GM15510 (cell line): Measurements from ENCODE around the gene LY86.

Source experiments
- POLR2A ChIP-seq: IDR thresholded peaks from 3 replicates; pipeline ENCODE4 v1.6.1; 2011; ENCODE audit warnings: borderline replicate concordance; ENCODE audit not compliant: insufficient read length; ENCODE audit errors: extremely low read depth

Gene LY86

GRCh38 chr6:6588064-6588923 is at the start of gene LY86:
Gene LY86 (plus strand): TSS chr6:6588720. CDS start chr6:6588735, 15 bp downstream.
- TF ChIP-seq POLR2A: peak; percentile 41

- TF ChIP-seq POLR2A: no peak
These were observed 49.5 kb upstream of the LY86 start for GRCh38 chr6:6539036-6539435.

DNA sequence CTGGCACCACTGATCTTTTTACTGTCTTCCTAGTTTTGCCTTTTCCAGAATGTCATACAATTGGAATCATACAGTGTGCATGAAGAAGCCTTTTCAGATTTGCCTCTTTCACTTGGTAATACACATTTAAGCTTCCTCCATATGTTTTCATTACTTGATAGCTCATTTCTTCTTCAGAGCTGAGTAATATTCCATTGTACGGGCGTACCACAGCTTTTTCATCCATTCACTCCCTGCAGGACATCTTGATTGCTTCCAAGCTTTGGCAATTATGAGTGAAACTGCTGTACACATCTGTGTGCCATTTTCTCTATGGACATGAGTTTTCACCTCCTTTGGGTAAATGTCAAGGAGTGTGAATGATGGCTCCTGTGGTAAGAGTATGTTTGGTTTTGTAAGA is 46.2 kb upstream of the LY86 start:
- no peak for TF ChIP-seq POLR2A

DNA sequence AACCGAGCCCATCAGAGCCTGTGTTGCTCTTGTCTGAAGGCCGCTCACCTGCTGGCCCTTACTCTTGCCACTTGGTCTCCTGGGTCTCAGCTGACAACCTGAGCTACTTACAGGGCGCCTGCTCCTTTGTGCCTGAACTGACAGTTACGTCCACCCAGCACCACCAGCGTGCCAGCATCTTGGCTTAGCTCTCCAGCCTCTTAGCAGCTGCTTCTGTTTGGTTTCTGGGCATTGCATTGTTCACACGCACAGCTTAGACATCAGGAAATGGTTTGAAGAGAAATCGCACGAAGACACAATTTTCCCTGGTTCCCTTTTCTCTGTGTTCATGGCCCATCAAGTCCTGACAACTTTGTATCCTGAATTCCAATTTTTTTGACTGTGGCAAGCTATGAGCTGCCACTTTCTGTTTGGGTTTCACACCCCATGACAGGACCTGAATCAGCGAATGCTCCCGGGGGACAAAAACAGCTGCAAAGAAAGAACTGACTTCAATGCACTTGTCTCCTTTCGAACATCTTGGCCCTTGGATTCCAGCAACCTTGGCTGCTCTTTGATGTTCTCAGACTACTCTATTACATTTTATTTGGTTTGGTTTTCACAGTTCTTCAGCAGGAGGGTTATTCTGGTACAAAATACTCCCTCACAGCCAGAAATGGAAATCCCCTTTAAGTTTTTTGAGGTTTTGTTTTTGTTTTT is 45.2 kb upstream of the LY86 start:
- no peak for TF ChIP-seq POLR2A

GRCh38 chr6:6545616-6546317 is 42.8 kb upstream of the LY86 start:
- no peak for TF ChIP-seq POLR2A

- TF ChIP-seq POLR2A: no peak
These were observed 42.0 kb upstream of the LY86 start for GRCh38 chr6:6546318-6547109.

- TF ChIP-seq POLR2A: no peak
These were observed 41.2 kb upstream of the LY86 start for GRCh38 chr6:6547110-6547879.

- no peak for TF ChIP-seq POLR2A
These were observed 32.3 kb upstream of the LY86 start for GRCh38 chr6:6556161-6556737.

GRCh38 chr6:6556738-6557503 is 31.6 kb upstream of the LY86 start:
- no peak for TF ChIP-seq POLR2A

DNA sequence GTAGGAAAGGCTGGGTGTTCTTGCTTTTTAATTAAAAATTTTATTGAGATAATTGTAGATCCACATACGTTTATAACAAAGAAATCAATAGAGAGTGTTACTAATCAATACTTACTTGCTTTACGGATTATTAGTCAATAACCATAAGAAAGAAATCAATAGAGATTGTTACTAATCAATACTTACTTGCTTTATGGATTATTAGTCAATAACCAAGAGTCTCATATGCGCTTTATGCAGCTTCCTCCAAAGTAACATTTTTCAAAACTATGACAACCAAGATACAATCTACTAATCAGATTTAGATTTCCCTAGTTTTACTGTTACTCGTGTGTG is 31.0 kb upstream of the LY86 start:
- TF ChIP-seq POLR2A: no peak

DNA sequence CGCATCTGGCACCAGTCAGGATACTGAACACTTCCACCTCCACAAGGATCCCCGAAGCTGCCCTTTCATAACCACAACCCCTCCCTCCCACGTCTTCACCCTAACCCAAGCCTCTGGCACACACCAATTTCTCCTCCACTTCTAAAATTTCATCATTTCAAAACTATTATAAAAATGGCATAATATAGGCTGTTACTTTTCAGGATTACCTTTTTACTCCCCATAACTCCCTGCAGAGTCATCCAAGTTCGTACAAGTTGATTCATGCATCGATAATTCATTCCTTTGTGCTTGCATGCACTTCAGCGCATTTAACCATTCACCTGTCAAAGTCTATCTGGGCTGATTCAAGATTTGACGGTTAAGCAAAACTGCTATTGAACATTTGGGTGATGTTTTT is 30.6 kb upstream of the LY86 start:
- no peak for TF ChIP-seq POLR2A

GRCh38 chr6:6559994-6560570 is 28.4 kb upstream of the LY86 start:
- no peak for TF ChIP-seq POLR2A

DNA sequence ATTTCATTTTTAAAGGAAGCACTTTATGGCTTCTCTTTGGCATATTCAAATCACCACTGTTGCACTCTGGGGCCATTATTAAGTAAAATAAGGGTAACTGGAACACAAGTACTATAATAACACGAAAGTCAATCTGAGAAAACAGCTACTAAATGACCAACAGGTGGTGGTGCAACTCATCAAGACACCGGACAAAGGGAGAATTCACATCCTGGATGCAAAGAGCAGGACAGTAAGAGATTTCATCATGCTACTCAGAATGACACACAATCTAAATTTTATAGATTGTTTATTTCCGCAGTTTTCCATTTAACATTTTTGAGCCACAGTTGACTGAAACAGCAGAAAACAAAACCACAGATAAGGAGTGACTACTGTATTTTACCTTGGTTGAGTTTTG is 27.6 kb upstream of the LY86 start:
- TF ChIP-seq POLR2A: no peak

GRCh38 chr6:6564154-6564553 is 24.4 kb upstream of the LY86 start:
- TF ChIP-seq POLR2A: no peak
